ENCODE results near the gene ANKRD36.
"Not testable (repeated sequence)": the region's sequence is repeated elsewhere in the genome, so short reads cannot be mapped to it uniquely, and the experiment has no call there.

The ANKRD36 gene

GRCh38 chr2:97113050-97113881 lies at the start of gene ANKRD36:
Gene ANKRD36 (plus strand): TSS chr2:97113153. CDS start chr2:97113740, 587 bp downstream.
- peak; percentile 90 to 93 for DNase-seq

GRCh38 chr2:97066030-97066429 lies 46.9 kb upstream of the ANKRD36 start:
- DNase-seq, result not testable (repeated sequence)

- no peak for DNase-seq
Observed at GRCh38 chr2:97067279-97068004, 45.5 kb upstream of the ANKRD36 start.

- DNase-seq, result no peak
Observed at GRCh38 chr2:97068074-97068473, 44.9 kb upstream of the ANKRD36 start.

GRCh38 chr2:97068722-97069121 lies 44.2 kb upstream of the ANKRD36 start:
- not testable (repeated sequence) for DNase-seq

- DNase-seq, result not testable (repeated sequence)
Observed at GRCh38 chr2:97070915-97071314, 42.0 kb upstream of the ANKRD36 start.

- DNase-seq, result not testable (repeated sequence)
Observed at GRCh38 chr2:97077213-97077612, 35.7 kb upstream of the ANKRD36 start.

- not testable (repeated sequence) for DNase-seq
Observed at GRCh38 chr2:97080855-97081254, 32.1 kb upstream of the ANKRD36 start.

- not testable (repeated sequence) for DNase-seq
Observed at GRCh38 chr2:97082206-97082605, 30.7 kb upstream of the ANKRD36 start.

- not testable (repeated sequence) for DNase-seq
Observed at GRCh38 chr2:97083516-97083915, 29.4 kb upstream of the ANKRD36 start.

- DNase-seq, result not testable (repeated sequence)
Observed at GRCh38 chr2:97085093-97085492, 27.9 kb upstream of the ANKRD36 start.

GRCh38 chr2:97088706-97089105 lies 24.2 kb upstream of the ANKRD36 start:
- not testable (repeated sequence) for DNase-seq

GRCh38 chr2:97092946-97093345 lies 20.0 kb upstream of the ANKRD36 start:
- not testable (repeated sequence) for DNase-seq

- DNase-seq, result not testable (repeated sequence)
Observed at GRCh38 chr2:97093983-97094771, 18.8 kb upstream of the ANKRD36 start.

GRCh38 chr2:97094772-97095611 lies 18.0 kb upstream of the ANKRD36 start, which contains the start of gene FAHD2B:
Gene FAHD2B (minus strand): TSS chr2:97094882. CDS start chr2:97091706, 3,176 bp downstream.
- DNase-seq, result peak; percentile 80 to 87

- DNase-seq, result no peak
Observed at GRCh38 chr2:97095661-97096060, 17.3 kb upstream of the ANKRD36 start.

GRCh38 chr2:97098786-97099372 lies 14.1 kb upstream of the ANKRD36 start:
- not testable (repeated sequence) for DNase-seq

GRCh38 chr2:97106878-97107277 lies 6.1 kb upstream of the ANKRD36 start:
- not testable (repeated sequence) for DNase-seq

GRCh38 chr2:97111246-97111645 lies 1.7 kb upstream of the ANKRD36 start:
- not testable (repeated sequence) for DNase-seq

GRCh38 chr2:97112320-97113049 lies 468 bp upstream of the ANKRD36 start:
- peak; percentile 76 to 77 for DNase-seq

GRCh38 chr2:97113882-97114255 lies 916 bp downstream of the ANKRD36 start:
- not testable (repeated sequence) for DNase-seq

Measured in activated T-cell treated with anti-CD3 and anti-CD28 coated beads, Interleukin-2, amount 50 U/mL, for 48 hours (primary cell).